Fibroblast of lung (primary cell): Measurements from ENCODE around the gene ASB18. TPM values are rescaled to one million over a fixed set of nuclear protein-coding genes. Genes with fewer than 3 reads are reported as not detected.
A peak's percentile ranks its signal among the peaks of the same experiment; 100 is the strongest.

ENCODE experiments used
- DNase-seq, 2 donors: peaks; one replicate each; pipeline versions ENCODE4 v3.0.0 to v3.0.0-alpha.2; 2010; ENCODE audit warnings: low read depth in 2 of 2
- H2AFZ ChIP-seq: 2 replicates; pipeline ENCODE4 v1.5.1; 2012; ENCODE audit warnings: low read length, control low read depth, inconsistent platforms
- H3K27ac ChIP-seq: 2 replicates; pipeline ENCODE4 v1.5.1; 2011; ENCODE audit warnings: low read length, control low read depth; ENCODE audit not compliant: insufficient read depth
- H3K27me3 ChIP-seq: 2 replicates; pipeline ENCODE4 v1.5.1; 2011; ENCODE audit warnings: mild to moderate bottlenecking, low read length; ENCODE audit not compliant: control insufficient read depth, insufficient read depth
- H3K36me3 ChIP-seq: 2 replicates; pipeline ENCODE4 v1.5.1; 2011; ENCODE audit warnings: low read length; ENCODE audit not compliant: control insufficient read depth, insufficient read depth
- H3K4me1 ChIP-seq: 2 replicates; pipeline ENCODE4 v1.5.1; 2011; ENCODE audit warnings: low read length; ENCODE audit not compliant: control insufficient read depth, insufficient read depth; ENCODE audit errors: extremely low read depth
- H3K4me2 ChIP-seq: 2 replicates; pipeline ENCODE4 v1.5.1; 2011; ENCODE audit warnings: low read length, control low read depth; ENCODE audit not compliant: insufficient read depth; ENCODE audit errors: extremely low read depth
- H3K4me3 ChIP-seq, 4 experiments: fragments of 200-600 bp in 1 of 4; sonication (generic) in 1 of 4; replicated peaks in 1 of 4; 2 replicates each; pipeline ENCODE4 v1.5.1; 2011 to 2016; ENCODE audit warnings: low read length in 4 of 4, low read depth in 3 of 4, mild to moderate bottlenecking in 3 of 4, control low read depth in 2 of 4, inconsistent platforms in 1 of 4, mixed read lengths in 1 of 4; ENCODE audit not compliant: insufficient read depth in 1 of 4; ENCODE audit errors: control extremely low read depth in 1 of 4
- H3K79me2 ChIP-seq: 2 replicates; pipeline ENCODE4 v1.5.1; 2012; ENCODE audit warnings: mild to moderate bottlenecking, low read length, inconsistent platforms; ENCODE audit not compliant: control insufficient read depth, insufficient read depth
- H3K9ac ChIP-seq: 2 replicates; pipeline ENCODE4 v1.5.1; 2011; ENCODE audit warnings: mild to moderate bottlenecking, low read length, control low read depth; ENCODE audit not compliant: insufficient read depth
- H3K9me3 ChIP-seq: 2 replicates; pipeline ENCODE4 v1.5.1; 2012; ENCODE audit warnings: low read depth, low read length; ENCODE audit not compliant: control insufficient read depth, insufficient read depth
- H4K20me1 ChIP-seq: 2 replicates; pipeline ENCODE4 v1.5.1; 2011; ENCODE audit warnings: low read length; ENCODE audit not compliant: control insufficient read depth, insufficient read depth; ENCODE audit errors: extremely low read depth
- CTCF ChIP-seq, 2 donors: IDR thresholded peaks in 1 of 2; conservative IDR thresholded peaks in 1 of 2; 1 replicate in 1 of 2; 2 replicates in 1 of 2; pipeline ENCODE4 v1.5.1; 2011 to 2012; ENCODE audit warnings: low read length in 2 of 2, control low read depth in 1 of 2, inconsistent platforms in 1 of 2, low read depth in 1 of 2, mild to moderate bottlenecking in 1 of 2
- EZH2 ChIP-seq: IDR thresholded peaks from 2 replicates; pipeline ENCODE4 v1.5.1; 2012; ENCODE audit warnings: low read length, control low read depth, mild to moderate bottlenecking; ENCODE audit errors: missing control alignments
- polyA plus RNA-seq, 2 donors: library from polyadenylated mRNA; depleted of rRNA in 1 of 2; stranded (reverse) in 1 of 2; unstranded in 1 of 2; fragments of >200 nt; gene quantifications; 2 replicates each; pipeline ENCODE4 v1.2.1, GENCODE V29; 2011 to 2012; ENCODE audit warnings: missing spikeins in 1 of 2
- total RNA-seq: library from RNA; depleted of rRNA; stranded (reverse); fragments of >200 nt; gene quantifications from 2 replicates; pipeline ENCODE4 v1.2.1, GENCODE V29; 2014

ASB18 gene
- total and polyA plus RNA-seq, 2 donors (not counting 1 experiment from before 2014, with no cell fraction given): not detected

DNA sequence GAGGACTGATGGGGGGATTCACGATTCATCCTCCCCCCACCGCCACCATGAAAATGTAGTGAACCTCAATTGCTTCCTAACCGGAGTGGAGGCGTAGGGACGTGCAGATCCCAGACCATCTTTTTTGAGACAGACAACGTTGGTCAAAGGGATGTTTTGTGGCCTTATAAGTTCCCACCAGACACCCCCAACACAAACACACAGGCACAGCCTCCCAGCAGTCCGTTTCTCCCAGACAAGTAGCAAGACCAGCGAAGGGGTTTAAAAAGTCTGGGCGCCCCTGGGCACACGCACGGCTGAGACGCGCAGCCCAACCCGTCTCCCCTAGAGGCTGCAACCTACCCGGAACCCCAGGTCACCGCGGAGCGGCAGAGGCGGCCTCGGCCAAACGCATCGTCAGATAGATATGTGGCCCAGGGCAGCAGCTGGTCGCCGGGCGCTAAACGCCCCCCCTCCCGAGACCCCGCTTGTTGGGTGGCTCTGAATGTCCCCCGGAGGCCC lies 97.4 kb downstream of the ASB18 start:
- Histone ChIP-seq H2AFZ (no peak overlapping the region), H3K79me2 (no peaks in the 10 kb centered on the region), H3K36me3 (no peaks in the 10 kb centered on the region), H4K20me1 (no peaks in the 10 kb centered on the region), H3K4me3 (peak overlapping the region in 1 of 4 experiments; percentile 28), H3K4me1 (no peaks in the 10 kb centered on the region), H3K27me3 (peaks cover 83% of the 10 kb centered on the region), H3K9ac (no peak overlapping the region), H3K4me2 (no peak overlapping the region), H3K9me3 (no peaks in the 10 kb centered on the region), H3K27ac (no peak overlapping the region)
- no peak for TF ChIP-seq CTCF (conservative IDR thresholded peaks at IDR 0.05 in 1 of 2, IDR thresholded peaks at IDR 0.05 in 1 of 2; ENCODE audit: low read depth in 1 of 2, low read length in 2 of 2)
- peak; percentile 83 for TF ChIP-seq EZH2
- no peak for DNase-seq

DNA sequence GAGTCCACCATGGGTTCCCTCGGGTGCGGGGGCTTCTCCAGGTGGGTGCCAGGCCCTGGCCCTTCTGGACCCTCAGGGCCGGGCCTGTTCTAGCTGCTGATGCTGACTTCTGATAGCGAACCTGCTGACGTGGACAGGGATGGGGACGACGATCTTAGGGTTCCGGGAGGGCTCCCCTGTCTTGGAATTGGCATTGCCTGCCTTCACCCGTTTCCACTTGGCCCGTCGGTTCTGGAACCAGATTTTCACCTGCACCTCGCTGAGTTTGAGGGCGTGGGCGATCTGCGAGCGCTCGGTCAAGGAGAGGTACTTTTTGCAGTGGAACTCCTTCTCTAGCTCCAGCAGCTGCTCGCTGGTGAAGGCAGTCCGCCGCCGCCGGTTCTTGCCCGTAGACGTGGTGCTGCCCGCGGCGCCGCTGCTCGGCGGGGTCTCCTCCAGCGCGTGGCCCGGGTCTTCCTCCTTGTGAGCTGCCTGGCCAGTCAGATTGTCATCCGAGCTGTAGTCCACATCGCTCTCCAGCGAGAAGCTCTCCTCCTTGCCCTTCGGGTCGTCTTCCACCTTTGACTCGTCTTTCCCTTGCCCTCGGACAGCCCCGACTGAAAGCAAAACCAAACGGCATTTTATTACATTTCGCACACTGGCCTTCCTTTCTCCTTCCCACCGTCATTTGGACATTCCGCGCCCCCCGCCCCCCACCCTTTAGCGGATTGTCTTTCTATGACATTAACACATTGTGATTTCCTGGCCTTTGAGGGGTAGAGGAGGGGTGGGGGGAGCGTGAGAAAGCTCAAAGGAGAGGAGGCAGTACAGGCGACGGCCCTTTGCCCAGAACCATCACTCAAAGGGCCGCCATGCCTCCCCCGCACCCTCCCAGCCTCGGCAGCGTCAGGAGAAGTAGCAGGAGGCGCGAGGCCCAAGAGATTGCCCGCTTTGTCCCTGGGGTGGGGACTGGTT lies 98.1 kb downstream of the ASB18 start:
- H3K4me2 ChIP-seq: peak overlapping the region; percentile 56
- no peak overlapping the region for H3K9ac ChIP-seq
- DNase-seq: no peak
- no peaks in the 10 kb centered on the region for H3K4me1 ChIP-seq
- no peaks in the 10 kb centered on the region for H3K36me3 ChIP-seq
- no peak overlapping the region for H2AFZ ChIP-seq
- H3K27ac ChIP-seq: no peak overlapping the region
- peaks cover 78% of the 10 kb centered on the region for H3K27me3 ChIP-seq
- no peaks in the 10 kb centered on the region for H3K79me2 ChIP-seq
- no peaks in the 10 kb centered on the region for H4K20me1 ChIP-seq
- no peaks in the 10 kb centered on the region for H3K9me3 ChIP-seq
- H3K4me3 ChIP-seq: peak overlapping the region in 3 of 4 experiments; percentile 8 to 28 (median 14)
- TF ChIP-seq CTCF (conservative IDR thresholded peaks at IDR 0.05 in 1 of 2, IDR thresholded peaks at IDR 0.05 in 1 of 2; ENCODE audit: low read depth in 1 of 2, low read length in 2 of 2) (no peak), EZH2 (peak; percentile 4)
